K562 (cell line): Measurements from ENCODE around the gene DAAM1. TPM values are rescaled to one million over a fixed set of nuclear protein-coding genes. Genes with fewer than 3 reads are reported as not detected.

ENCODE experiments used
- ATAC-seq: fragments of 200-7000 bp; cut with Tn5 transposase; 3 replicates; pipeline ENCODE4 v1.9.1; 2020; ENCODE audit warnings: moderate library complexity
- BruUV-seq: library from RNA; stranded (reverse); fragments of 400-500 nt; replicated peaks from 2 replicates; lab custom pipeline; 2021; lab: Mats Ljungman, UMichigan
- CTCF ChIA-PET: fragments of 300-600 bp; formaldehyde crosslinking; extraction: SDS; loops from one replicate; lab custom pipeline; 2021; ENCODE audit warnings: low intra/inter-chr PET ratio; lab: Yijun Ruan, JAX
- POLR2A ChIA-PET: fragments of 300-600, 350-650 bp; sonication (Branson Sonifier 250); formaldehyde crosslinking; extraction: SDS; loops from one replicate; lab custom pipeline; 2021; ENCODE audit warnings: antibody characterized with exemption, inconsistent platforms; lab: Yijun Ruan, JAX
- DNase-seq, 4 experiments: peaks; one replicate each; pipeline versions ENCODE4 v3.0.0 to v3.0.0-alpha.2; 2011 to 2018; ENCODE audit warnings: low spot score in 3 of 4, mixed read lengths in 3 of 4; ENCODE audit errors: extremely low read depth in 1 of 4
- FAIRE-seq: peaks from 2 replicates; lab custom pipeline; 2011; peaks lifted over from hg19 to GRCh38; lab: Jason Lieb, UNC
- H2AFZ ChIP-seq: 2 replicates; pipeline ENCODE4 v1.6.0; 2011; ENCODE audit warnings: low read depth, low read length, control low read depth, inconsistent platforms
- H3K27ac ChIP-seq: fragments of 200-600 bp; 3 replicates; pipeline ENCODE4 v1.8.0; 2011; ENCODE audit warnings: low read depth, mild to moderate bottlenecking, control low read depth, inconsistent platforms, low read length, moderate library complexity, mixed read lengths; ENCODE audit errors: extremely low read depth
- H3K27me3 ChIP-seq, 2 experiments: fragments of 300-600 bp in 1 of 2; 2 replicates in 1 of 2; 3 replicates in 1 of 2; pipeline versions ENCODE4 v1.6.0 to v1.8.0; 2011; ENCODE audit warnings: inconsistent platforms in 2 of 2, low read length in 2 of 2, mild to moderate bottlenecking in 1 of 2, mixed read lengths in 1 of 2, moderate library complexity in 1 of 2; ENCODE audit not compliant: control insufficient read depth in 2 of 2, insufficient read depth in 2 of 2
- H3K36me3 ChIP-seq: fragments of 300-600 bp; 3 replicates; pipeline ENCODE4 v1.8.0; 2011; ENCODE audit warnings: mild to moderate bottlenecking, low read length, inconsistent platforms; ENCODE audit not compliant: control insufficient read depth, insufficient read depth
- H3K4me1 ChIP-seq, 2 experiments: fragments of 200-600 bp in 1 of 2; replicated peaks in 1 of 2; 2 replicates in 1 of 2; 3 replicates in 1 of 2; pipeline versions ENCODE4 v1.5.1 to v1.8.0; 2011; ENCODE audit warnings: inconsistent platforms in 2 of 2, low read length in 2 of 2, mild to moderate bottlenecking in 1 of 2, mixed read lengths in 1 of 2, moderate library complexity in 1 of 2; ENCODE audit not compliant: control insufficient read depth in 2 of 2, insufficient read depth in 2 of 2
- H3K4me2 ChIP-seq: 2 replicates; pipeline ENCODE4 v1.6.1; 2011; ENCODE audit warnings: low read length, control low read depth, inconsistent platforms, mixed read lengths; ENCODE audit not compliant: insufficient read depth
- H3K4me3 ChIP-seq: fragments of 200-600 bp; sonication (generic), shearing (Covaris generic); 2 replicates; pipeline ENCODE4 v1.5.1; 2016; ENCODE audit warnings: control low read depth, inconsistent platforms
- H3K79me2 ChIP-seq: fragments of 200-600 bp; 3 replicates; pipeline ENCODE4 v1.8.0; 2011; ENCODE audit warnings: low read length, inconsistent platforms; ENCODE audit not compliant: control insufficient read depth, insufficient read depth
- H3K9ac ChIP-seq, 2 experiments: 2 replicates each; pipeline versions ENCODE4 v1.6.0 to v1.6.1; 2011; ENCODE audit warnings: low read depth in 2 of 2, low read length in 2 of 2, control low read depth in 1 of 2, inconsistent platforms in 1 of 2, mild to moderate bottlenecking in 1 of 2, mixed read lengths in 1 of 2; ENCODE audit not compliant: insufficient read depth in 1 of 2
- H3K9me1 ChIP-seq: one replicate; pipeline ENCODE4 v1.6.0; 2011; ENCODE audit warnings: inconsistent platforms, mild to moderate bottlenecking, low read length, moderate library complexity; ENCODE audit not compliant: control insufficient read depth, insufficient read depth
- H3K9me3 ChIP-seq: replicated peaks from 2 replicates; pipeline ENCODE4 v1.5.1; 2011; ENCODE audit warnings: low read depth, low read length, inconsistent platforms; ENCODE audit not compliant: control insufficient read depth, insufficient read depth
- H4K20me1 ChIP-seq: replicated peaks from 2 replicates; pipeline ENCODE4 v1.6.1; 2011; ENCODE audit warnings: low read length, inconsistent platforms, mixed read lengths; ENCODE audit not compliant: control insufficient read depth, insufficient read depth
- CREM ChIP-seq: IDR thresholded peaks from 2 replicates; pipeline ENCODE4 v1.6.1; 2014; ENCODE audit warnings: antibody characterized with exemption, low read depth
- HNRNPL ChIP-seq: fragments of 200-400 bp; formaldehyde crosslinking; IDR thresholded peaks from 2 replicates; pipeline ENCODE4 v1.6.1; 2017; ENCODE audit warnings: low read depth, mild to moderate bottlenecking, low read length
- RBM34 ChIP-seq: fragments of 200-400 bp; formaldehyde crosslinking; IDR thresholded peaks from 2 replicates; pipeline ENCODE4 v1.6.1; 2018; ENCODE audit warnings: low read length, borderline replicate concordance; ENCODE audit not compliant: insufficient read depth
- TSC22D4 ChIP-seq: fragments of 450-650 bp; IDR thresholded peaks from 2 replicates; pipeline ENCODE4 v1.6.1; 2016; ENCODE audit warnings: missing genetic modification characterization, missing biosample characterization, control low read depth
- ZBTB26 ChIP-seq: fragments of 450-650 bp; formaldehyde crosslinking; IDR thresholded peaks from 2 replicates; pipeline ENCODE4 v1.4.0; 2022; ENCODE audit warnings: missing genetic modification characterization
- ZNF764 ChIP-seq: fragments of 250-450 bp; sonication (Bioruptor Pico); IDR thresholded peaks from 2 replicates; pipeline ENCODE4 v1.4.0; 2020; ENCODE audit warnings: low read depth, mild to moderate bottlenecking, moderate library complexity
- WGBS: fragments of 100-300 bp; shearing (Covaris generic); methylation state at CpG from one replicate; pipeline ENCODE4 v1.1.6; 2016; ENCODE audit warnings: low coverage, mixed read lengths; ENCODE audit not compliant: insufficient coverage; ENCODE audit errors: missing lambda C conversion rate; 5-methylcytosine and 5-hydroxymethylcytosine counted together
- in situ Hi-C: fragments of 300-500 bp; cut with MboI; formaldehyde crosslinking; loops from 4 replicates; pipeline ENCODE4 v1.15.0; 2018; ENCODE audit warnings: inconsistent platforms, mixed read lengths
- intact Hi-C: fragments of 100-400 bp; cut with micrococcal nuclease; formaldehyde crosslinking; loops from 2 replicates; pipeline ENCODE4 v1.14.2; 2022
- polyA plus RNA-seq, 8 experiments: library from polyadenylated mRNA; depleted of rRNA in 4 of 8; stranded (reverse) in 5 of 8; unstranded in 3 of 8; fragments of >200 nt; fragmentation: Nextera tagmentation in 2 of 8; fragmentation: Illumina TruSeq in 1 of 8; extraction: Ambion mirVana in 2 of 8; extraction: Trizol in 1 of 8; gene quantifications; 2 replicates each; pipeline versions ENCODE4 v1.2.1 to v1.2.3, GENCODE V29; 2011 to 2014; ENCODE audit warnings: inconsistent platforms in 1 of 8, missing spikeins in 1 of 8
- total RNA-seq, 7 experiments: library from RNA; depleted of rRNA in 6 of 7; stranded (reverse); fragments of >200 nt in 6 of 7; fragmentation: Illumina TruSeq in 2 of 7; extraction: Trizol in 2 of 7; gene quantifications; 2 replicates each; pipeline versions ENCODE4 v1.2.1 to v1.2.3, GENCODE V29; 2011 to 2021; ENCODE audit warnings: low replicate concordance in 1 of 7
- TF ChIP-seq, protein P1 (sequence below): sonication (generic); IDR thresholded peaks from 2 replicates; pipeline ENCODE4 v1.6.1; 2016
- TF ChIP-seq, protein P2 (sequence below): fragments of 450-650 bp; IDR thresholded peaks from 2 replicates; pipeline ENCODE4 v1.6.1; 2017; ENCODE audit warnings: antibody characterized with exemption, mild to moderate bottlenecking

Gene DAAM1
- total and polyA plus RNA-seq, 9 of the 15 experiments (the other 6 are each of a cell fraction or from before 2014, with no cell fraction given) = 3.6 to 11.6 (median 6.7) TPM

DNA sequence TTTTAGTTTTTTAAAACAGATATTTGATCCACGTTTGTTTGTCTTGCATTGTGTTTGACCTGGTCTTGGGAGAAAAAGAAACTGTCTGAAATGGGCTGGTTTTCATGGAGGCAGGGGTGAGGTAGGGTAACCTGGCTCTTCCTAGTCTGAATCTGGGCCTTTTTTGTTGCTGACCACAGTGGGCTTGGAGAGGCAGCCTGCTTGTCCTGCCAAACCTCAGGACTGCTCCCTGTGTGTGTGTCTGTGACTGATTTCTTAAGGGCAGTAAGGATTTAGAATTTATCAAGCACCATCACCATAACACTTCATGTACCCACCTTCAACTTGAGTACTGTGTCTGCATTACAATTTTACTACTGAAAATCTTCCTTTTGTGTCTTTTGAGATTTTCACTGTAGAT is 28.5 kb downstream of the DAAM1 start (continued):
- no peak for TF ChIP-seq ZNF764 (CRISPR knock-in tag)
- TF ChIP-seq HNRNPL = no peak

- no peaks in the 10 kb centered on the region for H3K36me3 ChIP-seq
- H2AFZ ChIP-seq = no peak overlapping the region
- ChIA-PET CTCF (no interaction called here), POLR2A (no interaction called here)
- TF ChIP-seq, protein P1, sequence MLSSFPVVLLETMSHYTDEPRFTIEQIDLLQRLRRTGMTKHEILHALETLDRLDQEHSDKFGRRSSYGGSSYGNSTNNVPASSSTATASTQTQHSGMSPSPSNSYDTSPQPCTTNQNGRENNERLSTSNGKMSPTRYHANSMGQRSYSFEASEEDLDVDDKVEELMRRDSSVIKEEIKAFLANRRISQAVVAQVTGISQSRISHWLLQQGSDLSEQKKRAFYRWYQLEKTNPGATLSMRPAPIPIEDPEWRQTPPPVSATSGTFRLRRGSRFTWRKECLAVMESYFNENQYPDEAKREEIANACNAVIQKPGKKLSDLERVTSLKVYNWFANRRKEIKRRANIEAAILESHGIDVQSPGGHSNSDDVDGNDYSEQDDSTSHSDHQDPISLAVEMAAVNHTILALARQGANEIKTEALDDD = 0 out of 2 replicates have a peak, but pooled peaks have one; percentile 11
- TF ChIP-seq ZBTB26 (CRISPR knock-in tag) (no peak), CREM (no peak), RBM34 (no peak), TSC22D4 (tag) (no peak)
- TF ChIP-seq, protein P2, sequence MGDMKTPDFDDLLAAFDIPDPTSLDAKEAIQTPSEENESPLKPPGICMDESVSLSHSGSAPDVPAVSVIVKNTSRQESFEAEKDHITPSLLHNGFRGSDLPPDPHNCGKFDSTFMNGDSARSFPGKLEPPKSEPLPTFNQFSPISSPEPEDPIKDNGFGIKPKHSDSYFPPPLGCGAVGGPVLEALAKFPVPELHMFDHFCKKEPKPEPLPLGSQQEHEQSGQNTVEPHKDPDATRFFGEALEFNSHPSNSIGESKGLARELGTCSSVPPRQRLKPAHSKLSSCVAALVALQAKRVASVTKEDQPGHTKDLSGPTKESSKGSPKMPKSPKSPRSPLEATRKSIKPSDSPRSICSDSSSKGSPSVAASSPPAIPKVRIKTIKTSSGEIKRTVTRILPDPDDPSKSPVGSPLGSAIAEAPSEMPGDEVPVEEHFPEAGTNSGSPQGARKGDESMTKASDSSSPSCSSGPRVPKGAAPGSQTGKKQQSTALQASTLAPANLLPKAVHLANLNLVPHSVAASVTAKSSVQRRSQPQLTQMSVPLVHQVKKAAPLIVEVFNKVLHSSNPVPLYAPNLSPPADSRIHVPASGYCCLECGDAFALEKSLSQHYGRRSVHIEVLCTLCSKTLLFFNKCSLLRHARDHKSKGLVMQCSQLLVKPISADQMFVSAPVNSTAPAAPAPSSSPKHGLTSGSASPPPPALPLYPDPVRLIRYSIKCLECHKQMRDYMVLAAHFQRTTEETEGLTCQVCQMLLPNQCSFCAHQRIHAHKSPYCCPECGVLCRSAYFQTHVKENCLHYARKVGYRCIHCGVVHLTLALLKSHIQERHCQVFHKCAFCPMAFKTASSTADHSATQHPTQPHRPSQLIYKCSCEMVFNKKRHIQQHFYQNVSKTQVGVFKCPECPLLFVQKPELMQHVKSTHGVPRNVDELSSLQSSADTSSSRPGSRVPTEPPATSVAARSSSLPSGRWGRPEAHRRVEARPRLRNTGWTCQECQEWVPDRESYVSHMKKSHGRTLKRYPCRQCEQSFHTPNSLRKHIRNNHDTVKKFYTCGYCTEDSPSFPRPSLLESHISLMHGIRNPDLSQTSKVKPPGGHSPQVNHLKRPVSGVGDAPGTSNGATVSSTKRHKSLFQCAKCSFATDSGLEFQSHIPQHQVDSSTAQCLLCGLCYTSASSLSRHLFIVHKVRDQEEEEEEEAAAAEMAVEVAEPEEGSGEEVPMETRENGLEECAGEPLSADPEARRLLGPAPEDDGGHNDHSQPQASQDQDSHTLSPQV = no peak
- FAIRE-seq = no peak
- no peak overlapping the region for H3K4me2 ChIP-seq
- no peak overlapping the region for H3K4me3 ChIP-seq
- no peak for ATAC-seq
- BruUV-seq = no TSS peak
- no peaks in the 10 kb centered on the region for H3K27me3 ChIP-seq
- no peaks in the 10 kb centered on the region for H3K9me1 ChIP-seq
- H3K27ac ChIP-seq = no peak overlapping the region
- H3K9me3 ChIP-seq = no peaks in the 10 kb centered on the region
- intact Hi-C loops (no loop called here), in situ Hi-C loops (no loop called here)
- WGBS = 26% methylated on average over 2 of the region's 2 CpGs
- H3K79me2 ChIP-seq = no peaks in the 10 kb centered on the region
- no peaks in the 10 kb centered on the region for H3K4me1 ChIP-seq
- no peak for DNase-seq
- H4K20me1 ChIP-seq = peaks cover 7% of the 10 kb centered on the region; the same call in 1 of the 2 replicates
- no peak overlapping the region for H3K9ac ChIP-seq
Observed at GRCh38 chr14:59221568-59221967, 33.1 kb downstream of the DAAM1 start.
